ENCODE measurements around the gene TPSG1.
"Not testable (repeated sequence)": the region's sequence is repeated elsewhere in the genome, so short reads cannot be mapped to it uniquely, and the experiment has no call there.

TPSG1 gene

GRCh38 chr16:1213796-1214372, 11.2 kb downstream of the TPSG1 start:
- DNase-seq, result no peak

GRCh38 chr16:1213231-1213630, 11.8 kb downstream of the TPSG1 start:
- DNase-seq, result no peak

- no peak for DNase-seq
Observed at GRCh38 chr16:1212616-1213194, 12.4 kb downstream of the TPSG1 start.

GRCh38 chr16:1211451-1212268, 13.4 kb downstream of the TPSG1 start:
- DNase-seq, result no peak

- no peak for DNase-seq
Observed at GRCh38 chr16:1210461-1210860, 14.6 kb downstream of the TPSG1 start.

- no peak for DNase-seq
Observed at GRCh38 chr16:1209081-1209480, 16.0 kb downstream of the TPSG1 start.

- DNase-seq, result no peak
Observed at GRCh38 chr16:1208239-1208830, 16.7 kb downstream of the TPSG1 start.

- no peak for DNase-seq
Observed at GRCh38 chr16:1206786-1207185, 18.3 kb downstream of the TPSG1 start.

- DNase-seq, result no peak
Observed at GRCh38 chr16:1206326-1206725, 18.7 kb downstream of the TPSG1 start.

GRCh38 chr16:1204933-1205332, 20.1 kb downstream of the TPSG1 start:
- no peak for DNase-seq

- no peak for DNase-seq
Observed at GRCh38 chr16:1202274-1202673, 22.8 kb downstream of the TPSG1 start.

- DNase-seq, result no peak
Observed at GRCh38 chr16:1201444-1201843, 23.6 kb downstream of the TPSG1 start.

GRCh38 chr16:1200014-1200627, 24.9 kb downstream of the TPSG1 start:
- DNase-seq, result no peak

- DNase-seq, result no peak
Observed at GRCh38 chr16:1199347-1200013, 25.6 kb downstream of the TPSG1 start.

- DNase-seq, result not testable (repeated sequence)
Observed at GRCh38 chr16:1198671-1199346, 26.3 kb downstream of the TPSG1 start.

- no peak for DNase-seq
Observed at GRCh38 chr16:1198194-1198593, 26.9 kb downstream of the TPSG1 start.

GRCh38 chr16:1197237-1197866, 27.7 kb downstream of the TPSG1 start:
- no peak for DNase-seq

GRCh38 chr16:1196494-1196893, 28.6 kb downstream of the TPSG1 start:
- DNase-seq, result no peak

GRCh38 chr16:1195393-1195666, 29.7 kb downstream of the TPSG1 start:
- no peak for DNase-seq

- DNase-seq, result no peak
Observed at GRCh38 chr16:1194665-1195392, 30.2 kb downstream of the TPSG1 start.
